OCI-LY1 (cell line): ENCODE data around the gene RAB24.

Experiments used
- EZH2 ChIP-seq: fragments of 200-600 bp; sonication (generic), shearing (Covaris generic); IDR thresholded peaks from 2 replicates; pipeline ENCODE4 v1.8.0; 2017; ENCODE audit warnings: borderline replicate concordance, mixed run types, mild to moderate bottlenecking, antibody characterized with exemption, low read length, moderate library complexity, mixed read lengths
- TF ChIP-seq, protein P1 (sequence below): fragments of 200-600 bp; sonication (generic), shearing (Covaris generic); IDR thresholded peaks from 2 replicates; pipeline ENCODE4 v1.5.1; 2017; ENCODE audit warnings: mild to moderate bottlenecking, antibody characterized with exemption, low read length, moderate library complexity, mixed read lengths

DNA sequence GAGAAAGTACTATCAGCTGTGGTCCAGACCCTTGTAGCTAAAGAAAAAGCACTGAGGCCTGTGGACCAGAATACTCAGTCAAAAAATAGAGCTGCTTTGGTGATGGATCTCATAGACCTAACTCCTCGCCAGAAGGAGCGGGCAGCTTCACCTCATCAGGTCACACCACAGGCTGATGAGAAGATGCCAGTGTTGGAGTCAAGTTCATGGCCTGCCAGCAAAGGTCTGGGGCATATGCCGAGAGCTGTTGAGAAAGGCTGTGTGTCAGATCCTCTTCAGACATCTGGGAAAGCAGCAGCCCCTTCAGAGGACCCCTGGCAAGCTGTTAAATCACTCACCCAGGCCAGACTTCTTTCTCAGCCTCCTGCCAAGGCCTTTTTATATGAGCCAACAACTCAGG, 8.9 kb downstream of the RAB24 start:
- TF ChIP-seq, protein P1, sequence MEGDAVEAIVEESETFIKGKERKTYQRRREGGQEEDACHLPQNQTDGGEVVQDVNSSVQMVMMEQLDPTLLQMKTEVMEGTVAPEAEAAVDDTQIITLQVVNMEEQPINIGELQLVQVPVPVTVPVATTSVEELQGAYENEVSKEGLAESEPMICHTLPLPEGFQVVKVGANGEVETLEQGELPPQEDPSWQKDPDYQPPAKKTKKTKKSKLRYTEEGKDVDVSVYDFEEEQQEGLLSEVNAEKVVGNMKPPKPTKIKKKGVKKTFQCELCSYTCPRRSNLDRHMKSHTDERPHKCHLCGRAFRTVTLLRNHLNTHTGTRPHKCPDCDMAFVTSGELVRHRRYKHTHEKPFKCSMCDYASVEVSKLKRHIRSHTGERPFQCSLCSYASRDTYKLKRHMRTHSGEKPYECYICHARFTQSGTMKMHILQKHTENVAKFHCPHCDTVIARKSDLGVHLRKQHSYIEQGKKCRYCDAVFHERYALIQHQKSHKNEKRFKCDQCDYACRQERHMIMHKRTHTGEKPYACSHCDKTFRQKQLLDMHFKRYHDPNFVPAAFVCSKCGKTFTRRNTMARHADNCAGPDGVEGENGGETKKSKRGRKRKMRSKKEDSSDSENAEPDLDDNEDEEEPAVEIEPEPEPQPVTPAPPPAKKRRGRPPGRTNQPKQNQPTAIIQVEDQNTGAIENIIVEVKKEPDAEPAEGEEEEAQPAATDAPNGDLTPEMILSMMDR: no peak
- no peak for TF ChIP-seq EZH2
